Epithelial cell of proximal tubule (primary cell): ENCODE data around the gene FSTL1. TPM values are rescaled to one million over a fixed set of nuclear protein-coding genes. Genes with fewer than 3 reads are reported as not detected.

Source experiments
- DNase-seq: peaks from one replicate; pipeline ENCODE4 v3.0.0-alpha.2; 2011; ENCODE audit warnings: low read depth
- H3K4me3 ChIP-seq: 2 replicates; pipeline ENCODE4 v1.5.1; 2011; ENCODE audit warnings: low read depth, mild to moderate bottlenecking, low read length
- total RNA-seq: library from RNA; depleted of rRNA; stranded (reverse); fragments of >200 nt; gene quantifications from 2 replicates; pipeline ENCODE4 v1.2.3, GENCODE V29; 2015
- TF ChIP-seq, protein P1 (sequence below): conservative IDR thresholded peaks from 2 replicates; pipeline ENCODE4 v1.5.1; 2012; ENCODE audit warnings: low read depth, mild to moderate bottlenecking, low read length

FSTL1 gene
- total RNA-seq, 1 donor from 2014 or later, result 235 TPM

DNA sequence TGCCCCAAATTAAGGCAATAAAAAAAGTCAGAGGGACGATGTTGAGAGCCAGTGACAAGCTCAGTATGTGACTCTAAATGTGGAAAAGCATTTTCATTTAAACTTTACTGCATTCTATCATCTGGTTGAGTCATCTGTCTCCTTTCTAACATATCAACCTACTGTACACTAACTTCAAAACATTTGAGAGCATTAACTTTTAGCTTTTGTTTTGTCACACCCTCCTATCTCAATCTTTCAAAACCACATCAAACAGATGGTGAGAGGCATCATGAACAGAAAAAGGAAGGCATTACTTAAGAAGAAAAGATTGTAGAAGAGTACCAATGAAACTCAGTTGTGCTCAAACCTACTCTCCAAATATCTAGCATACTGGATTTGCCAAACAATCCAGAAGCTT is 106.4 kb downstream of the FSTL1 start:
- no peak overlapping the region for H3K4me3 ChIP-seq
- no peak for DNase-seq
- TF ChIP-seq, protein P1, sequence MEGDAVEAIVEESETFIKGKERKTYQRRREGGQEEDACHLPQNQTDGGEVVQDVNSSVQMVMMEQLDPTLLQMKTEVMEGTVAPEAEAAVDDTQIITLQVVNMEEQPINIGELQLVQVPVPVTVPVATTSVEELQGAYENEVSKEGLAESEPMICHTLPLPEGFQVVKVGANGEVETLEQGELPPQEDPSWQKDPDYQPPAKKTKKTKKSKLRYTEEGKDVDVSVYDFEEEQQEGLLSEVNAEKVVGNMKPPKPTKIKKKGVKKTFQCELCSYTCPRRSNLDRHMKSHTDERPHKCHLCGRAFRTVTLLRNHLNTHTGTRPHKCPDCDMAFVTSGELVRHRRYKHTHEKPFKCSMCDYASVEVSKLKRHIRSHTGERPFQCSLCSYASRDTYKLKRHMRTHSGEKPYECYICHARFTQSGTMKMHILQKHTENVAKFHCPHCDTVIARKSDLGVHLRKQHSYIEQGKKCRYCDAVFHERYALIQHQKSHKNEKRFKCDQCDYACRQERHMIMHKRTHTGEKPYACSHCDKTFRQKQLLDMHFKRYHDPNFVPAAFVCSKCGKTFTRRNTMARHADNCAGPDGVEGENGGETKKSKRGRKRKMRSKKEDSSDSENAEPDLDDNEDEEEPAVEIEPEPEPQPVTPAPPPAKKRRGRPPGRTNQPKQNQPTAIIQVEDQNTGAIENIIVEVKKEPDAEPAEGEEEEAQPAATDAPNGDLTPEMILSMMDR, result no peak

Other genes starting within 250 kb of the FSTL1 start
- gene GPR156, start 165.8 kb downstream of the FSTL1 start, total RNA-seq, result 0.51 and 1.4 TPM in 2 replicates
- 20.5 and 21.0 TPM in 2 replicates for gene LRRC58, start 101.6 kb downstream of the FSTL1 start, total RNA-seq
- 172 and 229 TPM in 2 replicates for gene NDUFB4, start 145.3 kb upstream of the FSTL1 start, total RNA-seq
- 5.9 and 18.1 TPM in 2 replicates for gene HGD, start 231.2 kb upstream of the FSTL1 start, total RNA-seq